Calu3 (cell line): Measurements from ENCODE around the gene ATOSB. TPM values are rescaled to one million over a fixed set of nuclear protein-coding genes. Genes with fewer than 3 reads are reported as not detected.
"Not testable (repeated sequence)": the region's sequence is repeated elsewhere in the genome, so short reads cannot be mapped to it uniquely, and the experiment has no call there.

Experiments
- BruUV-seq: library from RNA; stranded (reverse); fragments of 400-500 nt; replicated peaks from 2 replicates; lab custom pipeline; 2021; lab: Mats Ljungman, UMichigan
- CTCF ChIA-PET: fragments of 300-600 bp; sonication (Branson Sonifier 250); formaldehyde crosslinking; loops from one replicate; lab custom pipeline; 2022; ENCODE audit warnings: antibody characterized with exemption; lab: Charles Lee
- DNase-seq: peaks from one replicate; pipeline ENCODE4 v3.0.0; 2022
- H3K27ac Mint-ChIP-seq: one replicate; pipeline ENCODE4 v1.8.0; 2022; ENCODE audit warnings: mixed read lengths; ENCODE audit not compliant: unreplicated experiment
- H3K27me3 Mint-ChIP-seq: one replicate; pipeline ENCODE4 v1.8.0; 2022; ENCODE audit warnings: mixed read lengths; ENCODE audit not compliant: unreplicated experiment
- H3K36me3 Mint-ChIP-seq: one replicate; pipeline ENCODE4 v1.8.0; 2022; ENCODE audit warnings: mild to moderate bottlenecking, moderate library complexity, mixed read lengths; ENCODE audit not compliant: insufficient read depth, unreplicated experiment
- H3K4me1 Mint-ChIP-seq: one replicate; pipeline ENCODE4 v1.8.0; 2022; ENCODE audit warnings: mild to moderate bottlenecking, low read depth, mixed read lengths; ENCODE audit not compliant: unreplicated experiment
- H3K4me3 Mint-ChIP-seq: one replicate; pipeline ENCODE4 v1.8.0; 2022; ENCODE audit warnings: mild to moderate bottlenecking, low read depth, moderate library complexity, mixed read lengths; ENCODE audit not compliant: unreplicated experiment
- H3K9me3 Mint-ChIP-seq: one replicate; pipeline ENCODE4 v1.8.0; 2022; ENCODE audit warnings: low read depth, mixed read lengths; ENCODE audit not compliant: unreplicated experiment
- intact Hi-C: fragments of 100-400 bp; cut with micrococcal nuclease; formaldehyde crosslinking; loops from one replicate; pipeline ENCODE4 v1.10.0; 2022; ENCODE audit not compliant: unreplicated experiment
- total RNA-seq: library from RNA; stranded (reverse); gene quantifications from 2 replicates; pipeline ENCODE4 v1.2.3, GENCODE V29; 2022
- TF ChIP-seq, protein P1 (sequence below): fragments of 200-600 bp; IDR thresholded peaks from one replicate; pipeline ENCODE4 v1.8.0; 2022; ENCODE audit warnings: antibody characterized with exemption; ENCODE audit not compliant: unreplicated experiment

The ATOSB gene
- total RNA-seq, 1 experiment from 2014 or later = 16.8 TPM

- BruUV-seq = no TSS peak
Observed at GRCh38 chr9:35152926-35153325, 37.3 kb upstream of the ATOSB start.

DNA sequence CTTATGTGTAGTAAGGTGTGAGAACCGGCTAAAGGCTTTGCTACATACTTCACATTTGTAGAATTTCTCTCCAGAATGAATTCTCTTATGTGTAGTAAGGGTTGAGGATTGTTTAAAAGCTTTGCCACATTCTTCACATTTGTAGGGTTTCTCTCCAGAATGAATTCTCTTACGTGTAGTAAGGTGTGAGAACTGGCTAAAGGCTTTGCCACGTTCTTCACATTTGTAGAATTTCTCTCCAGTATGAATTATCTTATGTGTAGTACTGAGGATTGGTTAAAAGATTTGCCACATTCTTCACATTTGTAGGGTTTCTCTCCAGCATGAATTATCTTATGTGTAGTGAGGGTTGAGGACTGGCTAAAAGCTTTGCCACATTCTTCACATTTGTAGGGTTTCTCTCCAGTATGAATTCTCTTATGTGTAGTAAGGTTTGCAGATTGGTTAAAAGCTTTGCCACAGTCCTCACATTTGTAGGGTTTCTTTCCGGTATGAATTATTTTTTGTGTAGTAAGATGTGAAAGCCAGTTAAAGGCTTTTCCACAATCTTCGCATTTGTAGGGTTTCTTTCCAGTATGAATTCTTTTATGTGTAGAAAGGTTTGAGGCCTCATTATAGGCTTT lies 32.4 kb upstream of the ATOSB start:
- H3K27me3 Mint-ChIP-seq, CTCF ChIA-PET, H3K4me1 Mint-ChIP-seq, BruUV-seq, intact Hi-C loops, H3K27ac Mint-ChIP-seq, H3K36me3 Mint-ChIP-seq, DNase-seq, H3K4me3 Mint-ChIP-seq: not testable (repeated sequence)
- peaks cover 16% of the 10 kb centered on the region for H3K9me3 Mint-ChIP-seq

More at GRCh38 chr9:35152926-35153325, 37.3 kb upstream of the ATOSB start:
- Mint-ChIP-seq H3K27ac (no peak overlapping the region), H3K9me3 (peaks cover 13% of the 10 kb centered on the region), H3K4me1 (no peaks in the 10 kb centered on the region), H3K36me3 (peaks cover 5% of the 10 kb centered on the region), H3K27me3 (no peaks in the 10 kb centered on the region), H3K4me3 (no peak overlapping the region)
- DNase-seq = no peak
- TF ChIP-seq, protein P1, sequence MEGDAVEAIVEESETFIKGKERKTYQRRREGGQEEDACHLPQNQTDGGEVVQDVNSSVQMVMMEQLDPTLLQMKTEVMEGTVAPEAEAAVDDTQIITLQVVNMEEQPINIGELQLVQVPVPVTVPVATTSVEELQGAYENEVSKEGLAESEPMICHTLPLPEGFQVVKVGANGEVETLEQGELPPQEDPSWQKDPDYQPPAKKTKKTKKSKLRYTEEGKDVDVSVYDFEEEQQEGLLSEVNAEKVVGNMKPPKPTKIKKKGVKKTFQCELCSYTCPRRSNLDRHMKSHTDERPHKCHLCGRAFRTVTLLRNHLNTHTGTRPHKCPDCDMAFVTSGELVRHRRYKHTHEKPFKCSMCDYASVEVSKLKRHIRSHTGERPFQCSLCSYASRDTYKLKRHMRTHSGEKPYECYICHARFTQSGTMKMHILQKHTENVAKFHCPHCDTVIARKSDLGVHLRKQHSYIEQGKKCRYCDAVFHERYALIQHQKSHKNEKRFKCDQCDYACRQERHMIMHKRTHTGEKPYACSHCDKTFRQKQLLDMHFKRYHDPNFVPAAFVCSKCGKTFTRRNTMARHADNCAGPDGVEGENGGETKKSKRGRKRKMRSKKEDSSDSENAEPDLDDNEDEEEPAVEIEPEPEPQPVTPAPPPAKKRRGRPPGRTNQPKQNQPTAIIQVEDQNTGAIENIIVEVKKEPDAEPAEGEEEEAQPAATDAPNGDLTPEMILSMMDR = no peak
- intact Hi-C loops = no loop called here
- CTCF ChIA-PET = no interaction called here

DNA sequence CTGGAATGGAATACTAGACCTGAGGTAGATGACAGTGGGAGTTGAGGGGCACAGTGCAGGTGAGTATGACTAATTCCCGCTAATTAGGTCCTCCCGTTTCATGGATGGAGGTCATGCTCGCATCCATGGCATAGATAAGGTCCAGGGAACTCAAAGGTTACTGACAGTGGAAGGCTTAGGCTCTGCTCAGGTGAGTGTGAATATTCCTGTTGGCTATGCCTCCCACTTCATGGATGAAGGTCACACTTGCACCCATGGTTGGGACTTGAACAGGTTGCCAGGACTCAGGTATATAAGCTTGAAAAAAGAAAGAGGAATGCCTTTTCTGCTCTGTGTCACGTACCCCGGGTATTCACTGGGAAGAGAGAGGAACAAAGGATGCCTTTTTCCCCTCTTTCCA lies 26.4 kb upstream of the ATOSB start:
- TF ChIP-seq, protein P1 = no peak
- no peak overlapping the region for H3K27ac Mint-ChIP-seq
- BruUV-seq = no TSS peak
- CTCF ChIA-PET = no interaction called here
- intact Hi-C loops = no loop called here
- H3K4me3 Mint-ChIP-seq = no peak overlapping the region
- no peaks in the 10 kb centered on the region for H3K36me3 Mint-ChIP-seq
- no peaks in the 10 kb centered on the region for H3K4me1 Mint-ChIP-seq
- H3K27me3 Mint-ChIP-seq = no peaks in the 10 kb centered on the region
- no peak for DNase-seq
- H3K9me3 Mint-ChIP-seq = peaks cover 4% of the 10 kb centered on the region

DNA sequence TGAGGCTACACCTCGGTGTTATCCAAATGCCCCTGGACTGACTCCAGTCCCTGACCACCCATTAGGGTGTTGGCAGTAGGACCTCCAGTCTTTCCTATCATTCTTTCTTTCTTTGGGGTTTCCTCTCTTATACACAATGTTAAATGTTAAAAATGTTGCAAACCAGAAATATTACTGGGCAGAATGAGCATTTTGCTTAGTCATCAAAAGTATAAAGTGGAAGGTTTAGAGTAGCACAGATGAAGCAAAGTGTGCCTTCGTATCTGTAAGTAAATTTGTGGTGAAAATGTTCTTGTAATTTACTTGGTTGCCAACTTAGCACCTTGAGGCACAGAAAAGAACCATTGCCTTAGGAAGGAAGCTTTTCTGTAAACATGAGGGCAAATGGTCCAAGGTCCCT lies 24.4 kb upstream of the ATOSB start:
- BruUV-seq = no TSS peak
- Mint-ChIP-seq H3K9me3 (peaks cover 5% of the 10 kb centered on the region), H3K27ac (no peak overlapping the region), H3K4me3 (no peak overlapping the region), H3K27me3 (no peaks in the 10 kb centered on the region), H3K4me1 (no peaks in the 10 kb centered on the region), H3K36me3 (no peaks in the 10 kb centered on the region)
- DNase-seq = no peak
- intact Hi-C loops = no loop called here
- TF ChIP-seq, protein P1 = no peak
- CTCF ChIA-PET = no interaction called here

- H3K9me3 Mint-ChIP-seq = peaks cover 5% of the 10 kb centered on the region
- CTCF ChIA-PET = no interaction called here
Observed at GRCh38 chr9:35136866-35137265, 21.2 kb upstream of the ATOSB start.

More at GRCh38 chr9:35136866-35137265, 21.2 kb upstream of the ATOSB start:
- intact Hi-C loops = no loop called here
- Mint-ChIP-seq H3K4me3 (no peak overlapping the region), H3K4me1 (no peaks in the 10 kb centered on the region), H3K27ac (no peak overlapping the region), H3K27me3 (no peaks in the 10 kb centered on the region), H3K36me3 (no peaks in the 10 kb centered on the region)
- DNase-seq = no peak
- TF ChIP-seq, protein P1 = no peak
- no TSS peak for BruUV-seq
